HCT116 (cell line): ENCODE measurements around the gene TTC19. TPM values are rescaled to one million over a fixed set of nuclear protein-coding genes. Genes with fewer than 3 reads are reported as not detected.

Experiments used
- ATAC-seq: fragments of 200-7000 bp; cut with Tn5 transposase; 2 replicates; pipeline ENCODE4 v1.9.1; 2020; ENCODE audit warnings: mild to moderate bottlenecking, moderate library complexity
- BruUV-seq: library from RNA; stranded (reverse); fragments of 400-500 nt; replicated peaks from 2 replicates; lab custom pipeline; 2021; lab: Mats Ljungman, UMichigan
- CTCF ChIA-PET: fragments of 300-600 bp; sonication (Branson Sonifier 250); formaldehyde crosslinking; loops from one replicate; lab custom pipeline; 2021; ENCODE audit warnings: antibody characterized with exemption; lab: Charles Lee
- POLR2A ChIA-PET: fragments of 300-600, 350-600 bp; sonication (Branson Sonifier 250); formaldehyde crosslinking; loops from one replicate; lab custom pipeline; 2021; ENCODE audit warnings: antibody characterized with exemption; lab: Charles Lee
- RAD21 ChIA-PET, 2 experiments: fragments of 300-600 bp; sonication (Branson Sonifier 250); formaldehyde crosslinking; loops; one replicate each; lab custom pipeline; 2023; ENCODE audit warnings: low total read pairs in 2 of 2; ENCODE audit not compliant: uncharacterized antibody in 2 of 2, unreplicated experiment in 2 of 2, low non-redundant PET in 1 of 2; lab: Charles Lee
- DNase-seq: peaks from one replicate; pipeline ENCODE4 v3.0.0-alpha.2; 2010; ENCODE audit warnings: low read depth, low spot score
- H2AFZ ChIP-seq: fragments of 200-600 bp; shearing (Covaris generic), sonication (generic); 2 replicates; pipeline ENCODE4 v1.6.1; 2017; ENCODE audit warnings: low read depth, mixed run types, mixed read lengths, antibody characterized with exemption, low read length; ENCODE audit not compliant: poor library complexity, severe bottlenecking
- H3K27ac ChIP-seq: 2 replicates; pipeline ENCODE4 v1.5.1; 2012; ENCODE audit warnings: low read depth, low read length
- H3K27me3 ChIP-seq: fragments of 200-600 bp; sonication (generic); 2 replicates; pipeline ENCODE4 v1.6.1; 2016; ENCODE audit warnings: mixed run types, low read length, mixed read lengths; ENCODE audit not compliant: insufficient read depth
- H3K36me3 ChIP-seq, 2 experiments: fragments of 200-500 bp in 1 of 2; fragments of 200-600 bp in 1 of 2; sonication (Bioruptor generic) in 1 of 2; sonication (generic) in 1 of 2; 2 replicates each; pipeline versions ENCODE4 v1.5.1 to v1.6.1; 2014 to 2016; ENCODE audit warnings: low read length in 2 of 2, inconsistent platforms in 1 of 2, mixed read lengths in 1 of 2, mixed run types in 1 of 2; ENCODE audit not compliant: insufficient read depth in 2 of 2, control insufficient read depth in 1 of 2
- H3K4me1 ChIP-seq, 2 experiments: fragments of 200-600 bp in 1 of 2; sonication (generic) in 1 of 2; 2 replicates each; pipeline versions ENCODE4 v1.5.1 to v1.6.1; 2012 to 2017; ENCODE audit warnings: low read length in 2 of 2, inconsistent platforms in 1 of 2, mild to moderate bottlenecking in 1 of 2, mixed read lengths in 1 of 2, mixed run types in 1 of 2, moderate library complexity in 1 of 2; ENCODE audit not compliant: insufficient read depth in 2 of 2, control insufficient read depth in 1 of 2
- H3K4me2 ChIP-seq: fragments of 200-600 bp; sonication (generic); 2 replicates; pipeline ENCODE4 v1.6.1; 2017; ENCODE audit warnings: mixed run types, low read length, mixed read lengths
- H3K4me3 ChIP-seq, 2 experiments: fragments of 200-600 bp in 1 of 2; sonication (generic) in 1 of 2; replicated peaks in 1 of 2; 2 replicates each; pipeline ENCODE4 v1.5.1; 2011 to 2016; ENCODE audit warnings: low read length in 2 of 2, control low read depth in 1 of 2, low read depth in 1 of 2, mild to moderate bottlenecking in 1 of 2, mixed read lengths in 1 of 2, mixed run types in 1 of 2
- H3K79me2 ChIP-seq: fragments of 200-600 bp; sonication (generic); 2 replicates; pipeline ENCODE4 v1.6.1; 2017; ENCODE audit warnings: mild to moderate bottlenecking, mixed run types, low read length, moderate library complexity, mixed read lengths; ENCODE audit not compliant: insufficient read depth
- H3K9ac ChIP-seq: fragments of 200-600 bp; sonication (generic); 2 replicates; pipeline ENCODE4 v1.6.1; 2016; ENCODE audit warnings: low read length, mixed read lengths
- H3K9me2 ChIP-seq: fragments of 200-600 bp; sonication (generic), shearing (Covaris generic); 2 replicates; pipeline ENCODE4 v1.6.1; 2017; ENCODE audit warnings: mixed run types, mild to moderate bottlenecking, moderate library complexity; ENCODE audit not compliant: insufficient read depth
- H3K9me3 ChIP-seq, 2 experiments: fragments of 200-500 bp in 1 of 2; fragments of 200-600 bp in 1 of 2; sonication (Bioruptor generic) in 1 of 2; sonication (generic) in 1 of 2; 2 replicates each; pipeline ENCODE4 v1.6.1; 2014 to 2017; ENCODE audit warnings: low read length in 2 of 2, mixed read lengths in 2 of 2, inconsistent platforms in 1 of 2, low read depth in 1 of 2, mild to moderate bottlenecking in 1 of 2, mixed run types in 1 of 2, moderate library complexity in 1 of 2; ENCODE audit not compliant: control insufficient read depth in 1 of 2, insufficient read depth in 1 of 2
- H4K20me1 ChIP-seq: fragments of 200-600 bp; sonication (generic), shearing (Covaris generic); 2 replicates; pipeline ENCODE4 v1.6.1; 2017; ENCODE audit warnings: mixed run types, mild to moderate bottlenecking, moderate library complexity; ENCODE audit not compliant: insufficient read depth
- CBX3 ChIP-seq: IDR thresholded peaks from 2 replicates; pipeline ENCODE4 v1.6.1; 2012; ENCODE audit warnings: low read depth
- CEBPB ChIP-seq: IDR thresholded peaks from 2 replicates; pipeline ENCODE4 v1.6.1; 2012; ENCODE audit warnings: low read depth
- FOSL1 ChIP-seq: IDR thresholded peaks from 2 replicates; pipeline ENCODE4 v1.6.1; 2012; ENCODE audit warnings: low read depth
- JUND ChIP-seq: IDR thresholded peaks from 2 replicates; pipeline ENCODE4 v1.6.1; 2012
- POLR2AphosphoS5 ChIP-seq: IDR thresholded peaks from 2 replicates; pipeline ENCODE4 v1.6.1; 2011; ENCODE audit warnings: mild to moderate bottlenecking, low read depth, low read length, moderate library complexity
- RAD21 ChIP-seq: IDR thresholded peaks from 2 replicates; pipeline ENCODE4 v1.6.1; 2012; ENCODE audit warnings: low read depth, mild to moderate bottlenecking
- SIN3A ChIP-seq: IDR thresholded peaks from 2 replicates; pipeline ENCODE4 v1.6.1; 2012; ENCODE audit warnings: low read depth
- SP1 ChIP-seq: IDR thresholded peaks from 2 replicates; pipeline ENCODE4 v1.6.1; 2012; ENCODE audit warnings: low read depth
- TCF7L2 ChIP-seq: IDR thresholded peaks from 2 replicates; pipeline ENCODE4 v1.7.0; 2011; ENCODE audit warnings: borderline replicate concordance, inconsistent platforms; ENCODE audit not compliant: insufficient read depth, insufficient read length; ENCODE audit errors: extremely low read depth
- YY1 ChIP-seq: IDR thresholded peaks from 2 replicates; pipeline ENCODE4 v1.6.1; 2011; ENCODE audit warnings: low read length, low read depth, moderate library complexity, mild to moderate bottlenecking; ENCODE audit not compliant: insufficient replicate concordance; ENCODE audit errors: extremely low read depth
- ZFX ChIP-seq: fragments of 450-650 bp; IDR thresholded peaks from 2 replicates; pipeline ENCODE4 v1.6.1; 2017
- intact Hi-C: fragments of 100-400 bp; cut with micrococcal nuclease; formaldehyde crosslinking; loops from 2 replicates; pipeline ENCODE4 v1.10.0; 2022
- total RNA-seq: library from RNA; stranded (reverse); gene quantifications from one replicate; pipeline ENCODE4 v1.2.1, GENCODE V29; 2021; ENCODE audit not compliant: unreplicated experiment

The TTC19 gene
- total RNA-seq, 1 experiment from 2014 or later: 61.3 TPM

GRCh38 chr17:15963670-15964110 is 35.9 kb upstream of the TTC19 start:
- Histone ChIP-seq H4K20me1 (no peaks in the 10 kb centered on the region), H3K4me2 (peak overlapping the region; percentile 80), H3K27me3 (no peaks in the 10 kb centered on the region), H3K4me1 (peaks cover 85 to 97% of the 10 kb centered on the region in 2 experiments), H3K9ac (peak overlapping the region; percentile 63), H3K36me3 (peaks cover 0 to 14% of the 10 kb centered on the region in 2 experiments; a peak in 1 of 4 replicates), H3K9me2 (no peaks in the 10 kb centered on the region), H3K79me2 (peaks cover 93% of the 10 kb centered on the region), H3K4me3 (peak overlapping the region; percentile 15 to 44; a peak in 3 of 4 replicates), H3K9me3 (no peaks in the 10 kb centered on the region), H3K27ac (peak overlapping the region; percentile 92), H2AFZ (no peak overlapping the region)
- CTCF ChIA-PET: interaction anchor here (0.7 kb wide), 1 partner anchor 18 kb away, joined by 3 read pairs; no protein-coding TSS in a partner anchor
- intact Hi-C loops: no loop called here
- POLR2A ChIA-PET: interaction anchor here (0.9 kb wide), 1 partner anchor 36 kb away, joined by 3 read pairs; the partner anchor contains the start of genes TTC19 and ZSWIM7
- BruUV-seq: no TSS peak
- ATAC-seq: peak; percentile 67
- RAD21 ChIA-PET: interaction anchor here in 1 of 2 experiments (0.6 kb wide), 1 partner anchor 11 kb away, joined by 3 read pairs; no protein-coding TSS in a partner anchor
- TF ChIP-seq SIN3A: no peak
- TF ChIP-seq SP1: peak; percentile 82
- peak; percentile 73; the same call in 1 of the 2 replicates for TF ChIP-seq CEBPB
- peak; percentile 64; the same call in 1 of the 2 replicates for TF ChIP-seq JUND
- TF ChIP-seq TCF7L2: peak; percentile 87
- TF ChIP-seq POLR2AphosphoS5: peak; percentile 62
- peak; percentile 67; the same call in 1 of the 2 replicates for TF ChIP-seq FOSL1
- TF ChIP-seq CBX3: peak; percentile 66; the same call in 1 of the 2 replicates
- 0 out of 2 replicates have a peak, but pooled peaks have one; percentile 18 for TF ChIP-seq ZFX
- no peak; the same call in 1 of the 2 replicates for TF ChIP-seq RAD21
- no peak for TF ChIP-seq YY1
- DNase-seq: peak; percentile 96
